Lung (tissue), 12 donors: Measurements from ENCODE around the gene SDK1. TPM values are rescaled to one million over a fixed set of nuclear protein-coding genes. Genes with fewer than 3 reads are reported as not detected.

Experiments
- ATAC-seq: fragments of 200-7000 bp; cut with Tn5 transposase; one replicate; pipeline ENCODE4 v1.9.1; 2020; ENCODE audit warnings: moderate number of reproducible peaks; ENCODE audit not compliant: insufficient read depth, low FRiP score
- DNase-seq, 3 donors: peaks; one replicate each; pipeline ENCODE4 v3.0.0-alpha.2; 2013 to 2017
- H3K27ac ChIP-seq, 2 donors: one replicate each; pipeline ENCODE4 v1.5.1; 2013; ENCODE audit warnings: mild to moderate bottlenecking in 2 of 2, moderate library complexity in 2 of 2, control low read depth in 1 of 2, inconsistent platforms in 1 of 2, low read depth in 1 of 2, low read length in 1 of 2
- H3K27me3 ChIP-seq, 3 donors: one replicate each; pipeline ENCODE4 v1.5.1; 2013; ENCODE audit warnings: low read length in 2 of 3; ENCODE audit not compliant: control insufficient read depth in 3 of 3, insufficient read depth in 3 of 3
- H3K36me3 ChIP-seq, 4 donors: one replicate each; pipeline ENCODE4 v1.5.1; 2013; ENCODE audit warnings: low read length in 4 of 4, mild to moderate bottlenecking in 1 of 4, moderate library complexity in 1 of 4; ENCODE audit not compliant: control insufficient read depth in 4 of 4, insufficient read depth in 4 of 4
- H3K4me1 ChIP-seq, 5 donors: one replicate each; pipeline ENCODE4 v1.5.1; 2013; ENCODE audit warnings: low read length in 5 of 5, mild to moderate bottlenecking in 2 of 5, moderate library complexity in 1 of 5; ENCODE audit not compliant: control insufficient read depth in 5 of 5, insufficient read depth in 5 of 5
- H3K4me3 ChIP-seq: one replicate; pipeline ENCODE4 v1.5.1; 2013; ENCODE audit warnings: mild to moderate bottlenecking, control low read depth, moderate library complexity
- H3K9ac ChIP-seq, 2 donors: one replicate each; pipeline ENCODE4 v1.5.1; 2013; ENCODE audit warnings: low read length in 2 of 2, control low read depth in 1 of 2; ENCODE audit not compliant: insufficient read depth in 1 of 2
- H3K9me3 ChIP-seq, 4 donors: one replicate each; pipeline ENCODE4 v1.5.1; 2013; ENCODE audit warnings: low read length in 3 of 4, mild to moderate bottlenecking in 1 of 4, moderate library complexity in 1 of 4; ENCODE audit not compliant: control insufficient read depth in 4 of 4, insufficient read depth in 3 of 4
- WGBS, 2 donors: extraction: QIAGEN DNeasy Blood & Tissue Kit; methylation state at CpG; one replicate each; pipeline ENCODE4 v1.1.7; 2013; 5-methylcytosine and 5-hydroxymethylcytosine counted together
- polyA plus RNA-seq, 2 donors: library from polyadenylated mRNA; stranded (reverse); fragments of 200-250 nt; gene quantifications; one replicate each; pipeline ENCODE4 v1.2.1, GENCODE V29; 2013
- total RNA-seq, 2 donors: library from RNA; depleted of rRNA in 1 of 2; stranded (reverse); fragments of >200 nt in 1 of 2; gene quantifications; one replicate each; pipeline ENCODE4 v1.2.1, GENCODE V29; 2014 to 2021
- TF ChIP-seq, protein P1 (sequence below): IDR thresholded peaks from 2 replicates; pipeline ENCODE4 v1.5.1; 2012; ENCODE audit warnings: mild to moderate bottlenecking; ENCODE audit errors: control extremely low read depth, extremely low read depth
- donor health status: control.
- donor health status: control.
- donor health status: Bipolar disorder and iron deficiency.
- donor health status: healthy.
- donor health status: DM: yes; HTN: yes; CAD: no.

SDK1 gene
- total and polyA plus RNA-seq, 4 donors, result 3.7 to 30.1 (median 12.7) TPM

DNA sequence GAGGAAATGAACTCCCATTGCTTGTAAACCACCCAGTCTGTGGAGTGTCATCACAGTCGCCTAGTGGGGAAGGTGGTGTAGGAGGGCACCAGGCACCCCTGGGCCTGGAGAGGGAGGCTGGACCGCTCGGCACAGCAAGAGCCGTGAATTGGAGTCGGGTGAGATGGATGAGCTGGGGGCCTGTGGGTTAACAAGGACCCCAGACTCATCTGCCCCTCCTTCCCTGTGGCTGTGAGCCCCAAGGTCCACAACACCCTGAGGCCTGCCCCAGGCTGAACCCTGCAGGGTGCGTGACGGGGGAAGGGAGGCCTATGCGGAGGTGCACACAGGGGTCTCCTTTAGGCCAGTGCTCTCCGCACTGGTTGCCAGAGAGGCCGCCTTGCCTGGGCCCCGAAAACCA, 799.6 kb downstream of the SDK1 start:
- WGBS, 2 donors, result 93 to 95% methylated on average over 11 of the region's 11 CpGs
- H3K9ac ChIP-seq, result no peak overlapping the region

DNA sequence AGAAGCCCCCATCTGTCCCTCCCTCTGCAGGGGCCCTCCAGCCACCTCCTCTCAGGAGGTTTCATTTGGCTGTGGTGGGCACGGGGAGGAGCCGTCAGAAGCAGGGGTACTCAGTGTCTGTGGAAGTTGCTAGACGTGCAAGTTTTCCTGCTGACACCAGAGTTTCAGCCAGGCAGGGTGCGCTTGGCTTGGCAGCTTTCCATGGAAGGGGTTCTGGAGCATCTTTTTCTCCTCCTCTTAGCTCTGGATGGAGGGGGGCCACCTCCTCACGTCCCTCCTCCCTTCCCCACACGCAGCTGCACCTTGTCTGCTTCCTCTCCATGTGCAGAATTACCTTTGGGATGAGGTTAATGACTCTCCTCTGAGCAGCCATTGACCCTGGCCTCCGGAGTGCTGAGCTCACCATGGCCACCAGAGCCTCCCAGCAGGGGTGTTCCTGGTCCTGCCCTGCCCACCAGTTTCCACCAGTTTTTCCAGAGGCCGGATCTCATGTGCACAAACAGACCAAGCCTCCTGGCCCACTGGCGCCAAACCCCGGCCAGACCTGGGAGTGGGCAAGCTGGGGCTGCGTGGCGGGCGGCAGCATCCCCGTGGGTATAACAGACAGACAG, 801.3 kb downstream of the SDK1 start:
- Histone ChIP-seq H3K27ac (no peak overlapping the region), H3K9me3 (peaks cover 0 to 2% (median 0%) of the 10 kb centered on the region in 4 donors), H3K9ac (no peak overlapping the region), H3K36me3 (no peaks in the 10 kb centered on the region), H3K4me1 (peaks cover 0 to 8% (median 0%) of the 10 kb centered on the region in 5 donors), H3K4me3 (no peak overlapping the region), H3K27me3 (no peaks in the 10 kb centered on the region)
- ATAC-seq, result no peak
- WGBS, 2 donors, result 67 to 79% methylated on average over 14 of the region's 14 CpGs
- TF ChIP-seq, protein P1, sequence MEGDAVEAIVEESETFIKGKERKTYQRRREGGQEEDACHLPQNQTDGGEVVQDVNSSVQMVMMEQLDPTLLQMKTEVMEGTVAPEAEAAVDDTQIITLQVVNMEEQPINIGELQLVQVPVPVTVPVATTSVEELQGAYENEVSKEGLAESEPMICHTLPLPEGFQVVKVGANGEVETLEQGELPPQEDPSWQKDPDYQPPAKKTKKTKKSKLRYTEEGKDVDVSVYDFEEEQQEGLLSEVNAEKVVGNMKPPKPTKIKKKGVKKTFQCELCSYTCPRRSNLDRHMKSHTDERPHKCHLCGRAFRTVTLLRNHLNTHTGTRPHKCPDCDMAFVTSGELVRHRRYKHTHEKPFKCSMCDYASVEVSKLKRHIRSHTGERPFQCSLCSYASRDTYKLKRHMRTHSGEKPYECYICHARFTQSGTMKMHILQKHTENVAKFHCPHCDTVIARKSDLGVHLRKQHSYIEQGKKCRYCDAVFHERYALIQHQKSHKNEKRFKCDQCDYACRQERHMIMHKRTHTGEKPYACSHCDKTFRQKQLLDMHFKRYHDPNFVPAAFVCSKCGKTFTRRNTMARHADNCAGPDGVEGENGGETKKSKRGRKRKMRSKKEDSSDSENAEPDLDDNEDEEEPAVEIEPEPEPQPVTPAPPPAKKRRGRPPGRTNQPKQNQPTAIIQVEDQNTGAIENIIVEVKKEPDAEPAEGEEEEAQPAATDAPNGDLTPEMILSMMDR, result no peak
- peak; percentile 13 to 53 (median 26) for DNase-seq

More for the DNA sequence above, 799.6 kb downstream of the SDK1 start:
- Histone ChIP-seq H3K4me3 (no peak overlapping the region), H3K36me3 (no peaks in the 10 kb centered on the region), H3K27ac (no peak overlapping the region), H3K27me3 (no peaks in the 10 kb centered on the region), H3K9me3 (peaks cover 0 to 2% (median 0%) of the 10 kb centered on the region in 4 donors), H3K4me1 (peaks cover 0 to 8% (median 0%) of the 10 kb centered on the region in 5 donors)
- DNase-seq (no peak), ATAC-seq (no peak)
- TF ChIP-seq, protein P1, result no peak

DNA sequence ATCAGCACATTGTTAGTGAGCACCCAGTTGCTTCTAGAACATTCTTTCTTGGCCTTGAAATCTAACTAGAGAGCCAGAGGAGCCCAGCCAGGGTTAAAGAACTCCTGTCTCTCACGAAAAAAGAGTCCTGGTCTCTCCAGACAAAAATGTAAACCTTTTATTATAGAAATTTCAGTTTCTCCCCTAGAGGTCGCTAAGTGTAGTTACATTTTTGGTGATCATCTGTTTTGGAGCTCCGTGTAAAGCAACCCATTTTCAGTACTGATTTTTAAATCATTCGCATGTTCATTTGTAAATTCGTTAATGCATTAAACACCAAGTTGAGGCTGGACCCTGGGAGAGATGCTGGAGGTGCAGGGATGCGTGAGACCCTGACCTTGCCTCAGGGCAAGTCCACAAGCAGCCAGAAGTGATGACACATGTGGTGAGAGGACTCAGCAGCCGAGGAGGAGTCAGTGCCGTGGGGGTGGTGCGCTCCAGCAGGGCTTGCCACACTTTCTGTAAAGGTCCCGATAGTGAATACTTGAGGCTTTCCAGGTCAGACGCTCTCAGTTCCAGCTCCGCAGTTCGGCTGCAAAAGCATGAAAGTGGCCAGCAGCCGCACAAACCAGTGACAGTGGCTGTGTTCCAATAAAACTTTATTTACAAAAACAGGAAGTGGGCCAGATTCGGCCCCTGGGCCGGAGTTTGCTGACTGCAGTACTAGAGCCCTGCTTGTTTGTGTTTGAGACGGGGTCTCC, 802.5 kb downstream of the SDK1 start:
- Histone ChIP-seq H3K4me1 (peaks cover 0 to 8% (median 0%) of the 10 kb centered on the region in 5 donors), H3K4me3 (no peak overlapping the region), H3K9ac (no peak overlapping the region), H3K27ac (no peak overlapping the region), H3K27me3 (no peaks in the 10 kb centered on the region), H3K9me3 (peaks cover 0 to 4% (median 0%) of the 10 kb centered on the region in 4 donors), H3K36me3 (no peaks in the 10 kb centered on the region)
- TF ChIP-seq, protein P1, result no peak
- DNase-seq, result no peak
- 85% methylated on average over 17 of the region's 17 CpGs for WGBS, 2 donors
- no peak for ATAC-seq
